GM13976 (cell line): Measurements from ENCODE around the gene N4BP3.
"Not testable (repeated sequence)": the region's sequence is repeated elsewhere in the genome, so short reads cannot be mapped to it uniquely, and the experiment has no call there.

ENCODE experiments used
- DNase-seq: peaks from one replicate; pipeline ENCODE4 v3.0.0; 2012; ENCODE audit warnings: low spot score
- in situ Hi-C: fragments of 300-500 bp; cut with MboI; formaldehyde crosslinking; loops from one replicate; pipeline ENCODE4 v1.12.0; 2022; ENCODE audit warnings: low sequenced_read_pairs, mixed read lengths, inconsistent platforms; ENCODE audit not compliant: unreplicated experiment
- TF ChIP-seq, protein P1 (sequence below): IDR thresholded peaks from 2 replicates; pipeline ENCODE4 v1.5.1; 2012; ENCODE audit warnings: borderline replicate concordance, mild to moderate bottlenecking; ENCODE audit not compliant: insufficient read depth; ENCODE audit errors: extremely low read depth, missing control alignments, control extremely low read depth

N4BP3 gene

DNA sequence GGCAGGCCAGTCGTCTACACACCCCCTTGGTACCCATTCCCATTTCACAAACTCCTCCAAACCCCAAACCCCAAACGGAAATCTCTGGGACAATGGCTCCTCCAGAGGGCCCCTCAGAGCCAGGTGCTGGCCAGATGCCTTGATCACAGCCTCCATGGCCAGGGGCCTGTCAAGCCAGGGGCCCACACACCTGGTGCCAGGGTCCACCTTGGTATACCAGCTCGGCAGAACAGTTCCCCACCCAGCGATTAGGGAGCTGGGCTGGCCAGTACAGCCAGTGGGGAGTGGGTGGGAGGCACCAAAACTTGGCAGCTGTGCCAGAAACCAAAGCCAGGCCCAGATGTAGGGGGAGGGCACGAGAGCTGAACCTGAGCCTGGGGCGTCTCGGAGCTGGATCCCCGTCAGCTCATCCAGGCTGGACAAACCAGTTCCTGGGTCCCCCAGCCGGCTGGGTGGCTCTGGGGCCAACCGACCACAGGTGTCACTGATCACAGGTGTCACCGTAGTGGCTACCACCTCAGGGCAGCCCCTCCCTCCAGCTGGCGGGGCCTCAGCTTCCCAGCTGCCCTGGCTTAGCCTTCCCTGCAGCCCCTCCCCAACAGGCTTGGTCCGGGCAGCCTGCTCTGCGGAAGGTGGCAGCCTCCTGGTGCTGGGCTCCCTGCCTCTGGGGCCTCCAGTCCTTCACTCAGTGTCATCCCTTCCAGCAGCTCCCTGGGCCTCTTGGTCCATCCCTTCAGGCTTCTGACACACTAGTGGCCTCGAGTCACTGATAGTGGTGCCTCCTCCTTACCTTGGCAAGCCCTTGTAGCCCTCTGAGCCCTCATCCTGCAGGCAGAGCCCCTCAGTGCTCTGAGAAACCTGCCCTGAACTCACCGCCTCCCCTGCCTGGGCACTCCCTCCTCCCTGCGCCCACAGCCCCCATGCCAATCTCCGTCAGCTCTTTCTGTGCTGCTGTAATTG, 10.9 kb downstream of the N4BP3 start:
- no peak for DNase-seq

DNA sequence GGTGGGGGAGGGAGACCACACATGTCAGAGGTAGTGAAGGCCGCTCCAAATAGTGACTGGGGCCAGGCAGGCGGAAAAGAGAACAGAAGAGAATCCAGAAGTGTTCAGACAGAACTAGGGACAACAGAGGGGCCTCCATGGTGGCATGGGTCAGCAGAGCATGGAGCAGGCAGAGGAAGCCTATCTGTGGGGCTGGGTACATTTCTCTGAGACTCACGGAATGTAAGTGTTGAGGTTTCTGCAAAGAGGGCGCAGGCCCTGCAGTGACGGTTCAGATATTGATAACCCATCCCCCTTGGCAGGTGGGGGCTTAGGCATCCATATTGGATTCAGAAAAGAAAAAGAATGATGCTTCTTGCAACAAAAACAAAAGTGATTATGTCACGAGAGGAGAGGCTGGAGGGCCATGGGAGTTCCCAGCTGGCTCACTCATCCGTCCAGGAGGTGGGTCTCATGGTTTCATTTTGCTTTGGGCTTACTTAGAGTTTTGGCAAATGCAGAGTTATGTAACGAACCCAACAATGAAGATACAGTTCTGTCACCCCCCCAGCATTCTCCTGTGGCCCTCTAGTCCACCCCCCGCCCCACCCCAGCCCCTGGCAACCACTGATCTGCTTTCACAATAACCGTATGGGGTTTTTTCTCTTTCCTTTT, 12.0 kb downstream of the N4BP3 start:
- no peak for DNase-seq
- in situ Hi-C loops: no loop called here
- TF ChIP-seq, protein P1, sequence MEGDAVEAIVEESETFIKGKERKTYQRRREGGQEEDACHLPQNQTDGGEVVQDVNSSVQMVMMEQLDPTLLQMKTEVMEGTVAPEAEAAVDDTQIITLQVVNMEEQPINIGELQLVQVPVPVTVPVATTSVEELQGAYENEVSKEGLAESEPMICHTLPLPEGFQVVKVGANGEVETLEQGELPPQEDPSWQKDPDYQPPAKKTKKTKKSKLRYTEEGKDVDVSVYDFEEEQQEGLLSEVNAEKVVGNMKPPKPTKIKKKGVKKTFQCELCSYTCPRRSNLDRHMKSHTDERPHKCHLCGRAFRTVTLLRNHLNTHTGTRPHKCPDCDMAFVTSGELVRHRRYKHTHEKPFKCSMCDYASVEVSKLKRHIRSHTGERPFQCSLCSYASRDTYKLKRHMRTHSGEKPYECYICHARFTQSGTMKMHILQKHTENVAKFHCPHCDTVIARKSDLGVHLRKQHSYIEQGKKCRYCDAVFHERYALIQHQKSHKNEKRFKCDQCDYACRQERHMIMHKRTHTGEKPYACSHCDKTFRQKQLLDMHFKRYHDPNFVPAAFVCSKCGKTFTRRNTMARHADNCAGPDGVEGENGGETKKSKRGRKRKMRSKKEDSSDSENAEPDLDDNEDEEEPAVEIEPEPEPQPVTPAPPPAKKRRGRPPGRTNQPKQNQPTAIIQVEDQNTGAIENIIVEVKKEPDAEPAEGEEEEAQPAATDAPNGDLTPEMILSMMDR: no peak

More for the DNA sequence above, 10.9 kb downstream of the N4BP3 start:
- in situ Hi-C loops: no loop called here
- TF ChIP-seq, protein P1: no peak

DNA sequence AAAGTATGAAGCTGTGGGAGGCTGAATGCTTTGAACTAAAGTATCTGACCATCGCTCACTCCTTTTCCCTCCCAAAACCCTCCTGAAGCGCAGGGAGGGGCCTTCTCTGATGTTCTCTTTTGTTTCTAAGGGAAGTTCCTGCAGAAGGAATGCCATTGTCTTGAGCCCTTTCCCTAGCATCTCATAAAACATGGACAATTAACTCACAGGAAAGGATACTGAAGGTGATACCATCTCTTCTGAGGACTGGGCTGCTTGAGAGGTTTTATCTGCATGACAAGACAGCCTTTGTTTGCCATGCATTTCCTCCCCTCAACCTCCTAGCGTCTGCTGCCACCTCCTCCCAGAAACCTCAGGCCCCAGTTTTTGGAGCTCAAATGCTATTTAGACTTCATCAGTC, 13.2 kb downstream of the N4BP3 start:
- DNase-seq: no peak
- TF ChIP-seq, protein P1: no peak
- in situ Hi-C loops: no loop called here

DNA sequence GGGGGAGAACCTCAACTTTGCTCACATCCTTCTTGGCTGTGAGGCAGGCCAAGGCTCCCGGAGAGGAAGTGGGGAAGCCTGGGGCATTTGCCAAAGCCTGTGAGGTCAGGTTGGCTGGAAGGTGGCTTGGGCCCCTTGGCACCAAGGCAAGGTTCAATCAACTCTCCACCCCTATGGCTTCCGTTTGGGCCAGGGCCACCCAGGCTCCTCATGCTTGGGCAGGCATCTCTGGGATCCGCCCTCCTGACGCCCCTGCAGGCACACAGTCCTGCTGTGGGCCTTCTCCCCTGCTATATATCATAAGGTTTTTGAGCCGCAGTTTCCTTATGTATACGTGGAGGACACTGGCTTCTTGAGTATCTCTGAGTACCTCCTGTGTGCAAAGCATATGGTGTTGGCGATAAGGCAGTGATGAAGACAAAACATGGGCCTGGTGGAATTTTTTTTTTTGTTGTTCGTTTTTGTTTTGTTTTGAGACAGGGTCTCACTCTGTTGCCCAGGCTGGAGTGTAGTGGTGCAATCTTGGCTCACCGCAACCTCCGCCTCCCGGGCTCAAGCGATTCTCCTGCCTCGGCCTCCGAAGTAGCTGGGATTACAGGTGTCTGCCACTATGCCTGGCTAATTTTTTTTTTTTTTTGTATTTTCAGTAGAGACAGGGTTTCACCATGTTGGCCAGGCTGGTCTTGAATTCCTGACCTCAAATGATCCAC, 14.1 kb downstream of the N4BP3 start:
- in situ Hi-C loops, DNase-seq: not testable (repeated sequence)

DNA sequence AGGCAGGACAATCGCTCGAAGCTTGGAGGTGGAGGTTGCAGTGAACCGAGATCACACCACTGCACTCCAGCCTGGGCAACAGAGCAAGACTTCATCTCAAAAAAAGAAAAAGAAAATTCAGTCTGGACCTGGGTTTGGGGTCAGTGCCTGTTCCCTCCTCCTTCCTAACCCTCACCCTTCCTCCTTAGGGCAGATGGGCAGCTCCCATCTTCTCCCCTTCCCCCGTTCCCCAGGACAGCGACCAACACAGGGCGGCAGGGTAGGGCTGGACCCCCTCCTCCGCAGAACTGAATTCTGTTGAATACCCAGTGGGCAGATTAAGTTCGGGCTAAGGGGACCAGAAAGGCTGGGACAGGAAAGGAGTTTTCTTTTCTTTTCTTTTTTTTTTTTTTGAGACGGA, 16.0 kb downstream of the N4BP3 start:
- TF ChIP-seq, protein P1: no peak
- DNase-seq: no peak
- in situ Hi-C loops: no loop called here

DNA sequence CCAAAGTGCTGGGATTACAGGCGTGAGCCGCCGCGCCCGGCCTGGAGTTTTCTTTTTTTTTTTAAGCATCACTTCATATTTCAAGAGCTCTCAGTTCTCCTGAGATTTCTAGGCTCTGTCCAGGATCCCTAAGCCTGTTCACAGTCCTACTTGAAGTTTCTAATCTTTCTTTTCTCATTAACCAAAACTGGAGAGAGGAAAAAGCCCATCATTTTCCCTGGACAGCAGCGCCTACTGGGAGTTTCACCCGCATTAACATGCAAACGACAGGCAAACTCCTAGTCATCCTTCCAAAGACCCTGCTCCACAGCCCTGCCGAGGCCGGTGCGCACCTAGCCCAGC, 16.9 kb downstream of the N4BP3 start:
- DNase-seq, in situ Hi-C loops: not testable (repeated sequence)

DNA sequence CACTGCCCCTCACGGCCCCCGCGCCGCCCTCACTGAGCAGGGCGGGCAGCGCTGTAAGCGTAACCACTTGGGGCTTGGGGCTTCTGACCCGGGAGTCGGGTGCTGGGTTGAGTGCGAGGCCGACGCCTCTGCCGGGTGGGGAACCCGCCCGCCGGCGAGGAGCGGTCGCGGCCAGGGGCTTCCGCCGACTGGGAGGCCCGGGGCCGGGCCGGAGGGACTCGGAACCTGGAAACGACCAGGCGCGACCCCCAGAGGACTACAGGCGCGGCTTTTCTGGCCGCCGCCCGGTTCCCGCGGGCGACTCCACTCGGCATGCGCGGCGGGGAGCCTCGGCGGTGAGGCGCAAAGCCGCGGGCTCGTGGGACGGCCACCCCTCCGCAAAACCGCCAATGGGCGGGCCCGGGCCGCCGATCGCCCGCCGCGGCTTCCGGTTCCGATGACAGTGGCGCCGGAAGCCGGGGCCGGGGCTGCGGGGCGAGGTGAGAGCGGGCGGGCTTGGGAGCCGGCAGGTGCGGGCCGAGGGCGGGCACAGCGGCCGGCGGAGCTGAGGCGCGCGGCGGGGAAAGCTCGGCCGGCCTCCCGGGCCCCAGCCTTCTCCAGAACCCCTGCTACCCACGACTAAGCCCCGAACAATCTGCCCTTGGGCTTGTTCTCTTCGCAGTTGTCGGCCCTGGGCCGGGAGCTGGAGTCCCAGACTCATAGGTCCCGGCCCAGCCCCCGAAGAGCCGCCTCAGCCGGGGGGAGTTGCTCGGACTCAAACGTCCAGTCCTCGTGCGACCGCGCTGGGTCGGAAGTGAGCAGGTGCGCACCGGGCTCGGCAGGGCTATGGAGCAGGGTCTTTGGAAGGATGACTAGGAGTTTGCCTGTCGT, 17.5 kb downstream of the N4BP3 start, which contains the start of gene RMND5B:
Gene RMND5B, plus strand, starts transcription at position 439 of the 870 bp plus-strand sequence. CDS start 7,106 bp downstream, outside the sequence.
- in situ Hi-C loops: no loop called here
- TF ChIP-seq, protein P1: no peak
- DNase-seq: peak; percentile 93
